ENCODE measurements around the gene BYSL.

GRCh38 chr6:41881506-41881905, 39.8 kb upstream of the BYSL start:
- TF ChIP-seq CTCF (IDR thresholded peaks at IDR 0.05) = no peak
- TF ChIP-seq POLR2AphosphoS5 (IDR thresholded peaks at IDR 0.05; ENCODE audit: insufficient read depth in 1 of 2, low read depth in 1 of 2) = no peak
- TF ChIP-seq POLR2A (IDR thresholded peaks at IDR 0.05) = no peak
